ENCODE measurements around the gene CYP1A2. TPM values are rescaled to one million over a fixed set of nuclear protein-coding genes. Genes with fewer than 3 reads are reported as not detected.

Gene CYP1A2
- total RNA-seq, 4 donors from 2014 or later = 0.37 TPM; not detected in 3

- ATAC-seq (ENCODE audit: low FRiP score) (no peak), DNase-seq (ENCODE audit: low spot score) (no peak)
- no peak for TF ChIP-seq CTCF (IDR thresholded peaks at IDR 0.05)
These were observed 38.0 kb downstream of the CYP1A2 start for GRCh38 chr15:74786551-74787165.

GRCh38 chr15:74787251-74788041 lies 38.8 kb downstream of the CYP1A2 start:
- ATAC-seq (ENCODE audit: low FRiP score) (no peak), DNase-seq (ENCODE audit: low spot score) (no peak)
- no peak for TF ChIP-seq CTCF (IDR thresholded peaks at IDR 0.05)

GRCh38 chr15:74788042-74788682 lies 39.5 kb downstream of the CYP1A2 start:
- ATAC-seq (ENCODE audit: low FRiP score) (no peak), DNase-seq (ENCODE audit: low spot score) (no peak)
- no peak for TF ChIP-seq CTCF (IDR thresholded peaks at IDR 0.05)

- TF ChIP-seq CTCF (IDR thresholded peaks at IDR 0.05) = no peak
- ATAC-seq (ENCODE audit: low FRiP score) (no peak), DNase-seq (ENCODE audit: low spot score) (no peak)
These were observed 40.1 kb downstream of the CYP1A2 start for GRCh38 chr15:74788683-74789151.

- DNase-seq (ENCODE audit: low spot score) (no peak), ATAC-seq (ENCODE audit: low FRiP score) (no peak)
- TF ChIP-seq CTCF (IDR thresholded peaks at IDR 0.05) = no peak
These were observed 40.6 kb downstream of the CYP1A2 start for GRCh38 chr15:74789171-74789631.

GRCh38 chr15:74789741-74790079 lies 41.1 kb downstream of the CYP1A2 start:
- ATAC-seq (ENCODE audit: low FRiP score) = no peak
- DNase-seq (ENCODE audit: low spot score) = no peak
- no peak for TF ChIP-seq CTCF (IDR thresholded peaks at IDR 0.05)

Data from omental fat pad (tissue), 4 donors.